SK-N-SH (cell line): Measurements from ENCODE around the gene UBE2N.

Experiments
- YY1 ChIP-seq: IDR thresholded peaks from 2 replicates; pipeline ENCODE4 v1.4.0; 2012; ENCODE audit warnings: low read depth, mild to moderate bottlenecking
- TF ChIP-seq, protein P1 (sequence below): IDR thresholded peaks from 2 replicates; pipeline ENCODE4 v1.6.1; 2012; ENCODE audit warnings: mild to moderate bottlenecking, low read depth, low read length, moderate library complexity

DNA sequence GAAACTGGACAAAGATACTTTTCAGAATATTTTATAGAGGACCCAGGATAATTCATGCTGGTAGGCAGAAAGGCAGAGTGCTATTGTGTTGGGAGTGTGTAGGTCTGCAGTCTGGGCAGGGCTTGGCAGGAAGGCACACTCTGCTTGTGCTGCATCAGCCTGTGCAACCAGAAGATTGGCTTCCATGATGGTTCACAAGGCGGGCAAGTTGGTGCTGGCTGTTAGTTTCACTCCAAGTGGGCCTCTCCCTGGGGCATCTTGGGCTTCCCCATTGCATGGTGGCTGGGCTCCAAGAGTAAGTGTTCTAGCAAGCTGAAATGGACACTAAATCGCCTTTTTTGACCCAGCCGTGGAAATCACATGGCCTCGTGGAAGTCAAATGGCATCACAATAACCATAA lies 1.8 kb upstream of the UBE2N start:
- TF ChIP-seq, protein P1, sequence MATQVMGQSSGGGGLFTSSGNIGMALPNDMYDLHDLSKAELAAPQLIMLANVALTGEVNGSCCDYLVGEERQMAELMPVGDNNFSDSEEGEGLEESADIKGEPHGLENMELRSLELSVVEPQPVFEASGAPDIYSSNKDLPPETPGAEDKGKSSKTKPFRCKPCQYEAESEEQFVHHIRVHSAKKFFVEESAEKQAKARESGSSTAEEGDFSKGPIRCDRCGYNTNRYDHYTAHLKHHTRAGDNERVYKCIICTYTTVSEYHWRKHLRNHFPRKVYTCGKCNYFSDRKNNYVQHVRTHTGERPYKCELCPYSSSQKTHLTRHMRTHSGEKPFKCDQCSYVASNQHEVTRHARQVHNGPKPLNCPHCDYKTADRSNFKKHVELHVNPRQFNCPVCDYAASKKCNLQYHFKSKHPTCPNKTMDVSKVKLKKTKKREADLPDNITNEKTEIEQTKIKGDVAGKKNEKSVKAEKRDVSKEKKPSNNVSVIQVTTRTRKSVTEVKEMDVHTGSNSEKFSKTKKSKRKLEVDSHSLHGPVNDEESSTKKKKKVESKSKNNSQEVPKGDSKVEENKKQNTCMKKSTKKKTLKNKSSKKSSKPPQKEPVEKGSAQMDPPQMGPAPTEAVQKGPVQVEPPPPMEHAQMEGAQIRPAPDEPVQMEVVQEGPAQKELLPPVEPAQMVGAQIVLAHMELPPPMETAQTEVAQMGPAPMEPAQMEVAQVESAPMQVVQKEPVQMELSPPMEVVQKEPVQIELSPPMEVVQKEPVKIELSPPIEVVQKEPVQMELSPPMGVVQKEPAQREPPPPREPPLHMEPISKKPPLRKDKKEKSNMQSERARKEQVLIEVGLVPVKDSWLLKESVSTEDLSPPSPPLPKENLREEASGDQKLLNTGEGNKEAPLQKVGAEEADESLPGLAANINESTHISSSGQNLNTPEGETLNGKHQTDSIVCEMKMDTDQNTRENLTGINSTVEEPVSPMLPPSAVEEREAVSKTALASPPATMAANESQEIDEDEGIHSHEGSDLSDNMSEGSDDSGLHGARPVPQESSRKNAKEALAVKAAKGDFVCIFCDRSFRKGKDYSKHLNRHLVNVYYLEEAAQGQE = no peak
- no peak for TF ChIP-seq YY1
